ENCODE data around the gene KLHL33. TPM values are rescaled to one million over a fixed set of nuclear protein-coding genes. Genes with fewer than 3 reads are reported as not detected.

KLHL33 gene
- total RNA-seq, 4 donors from 2014 or later, result 1.2 to 4.5 (median 1.8) TPM

GRCh38 chr14:20387576-20387975 lies 48.4 kb downstream of the KLHL33 start:
- no peak for DNase-seq (ENCODE audit: low spot score in 2 of 2)
- no peaks in the 10 kb centered on the region for H3K4me1 ChIP-seq
- 84 to 90% methylated on average over 6 of the region's 6 CpGs for WGBS, 2 donors
- no peaks in the 10 kb centered on the region for H3K27me3 ChIP-seq
- no peaks in the 10 kb centered on the region for H3K9me3 ChIP-seq
- H3K4me3 ChIP-seq, result no peak overlapping the region
- H3K27ac ChIP-seq, result no peak overlapping the region
- peaks cover 9 to 100% (median 65%) of the 10 kb centered on the region in 3 donors for H3K36me3 ChIP-seq
- TF ChIP-seq POLR2A (IDR thresholded peaks at IDR 0.05) (no peak), CTCF (IDR thresholded peaks at IDR 0.05) (no peak), EP300 (IDR thresholded peaks at IDR 0.05) (no peak)

GRCh38 chr14:20386276-20386855 lies 49.6 kb downstream of the KLHL33 start:
- 97 to 98% methylated on average over 17 of the region's 17 CpGs for WGBS, 2 donors
- no peaks in the 10 kb centered on the region for H3K27me3 ChIP-seq
- DNase-seq (ENCODE audit: low spot score in 2 of 2), result no peak
- no peaks in the 10 kb centered on the region for H3K9me3 ChIP-seq
- no peak overlapping the region for H3K4me3 ChIP-seq
- TF ChIP-seq POLR2A (IDR thresholded peaks at IDR 0.05), result no peak
- TF ChIP-seq EP300 (IDR thresholded peaks at IDR 0.05), result no peak
- no peak for TF ChIP-seq CTCF (IDR thresholded peaks at IDR 0.05)
- no peaks in the 10 kb centered on the region for H3K4me1 ChIP-seq
- peaks cover 9 to 100% (median 71%) of the 10 kb centered on the region in 3 donors for H3K36me3 ChIP-seq
- no peak overlapping the region for H3K27ac ChIP-seq

GRCh38 chr14:20384886-20385285 lies 51.1 kb downstream of the KLHL33 start:
- no peak for DNase-seq (ENCODE audit: low spot score in 2 of 2)
- TF ChIP-seq CTCF (IDR thresholded peaks at IDR 0.05) (no peak), POLR2A (IDR thresholded peaks at IDR 0.05) (no peak), EP300 (IDR thresholded peaks at IDR 0.05) (no peak)
- H3K4me1 ChIP-seq, result no peaks in the 10 kb centered on the region
- peaks cover 9 to 100% (median 73%) of the 10 kb centered on the region in 3 donors for H3K36me3 ChIP-seq
- H3K4me3 ChIP-seq, result no peak overlapping the region
- H3K9me3 ChIP-seq, result no peaks in the 10 kb centered on the region
- H3K27me3 ChIP-seq, result no peaks in the 10 kb centered on the region
- no peak overlapping the region for H3K27ac ChIP-seq
- 85 to 93% methylated on average over 5 of the region's 5 CpGs for WGBS, 2 donors

GRCh38 chr14:20384321-20384720 lies 51.6 kb downstream of the KLHL33 start:
- Histone ChIP-seq H3K27me3 (no peaks in the 10 kb centered on the region), H3K27ac (no peak overlapping the region), H3K4me3 (no peak overlapping the region), H3K4me1 (no peaks in the 10 kb centered on the region), H3K36me3 (peaks cover 9 to 100% (median 74%) of the 10 kb centered on the region in 3 donors), H3K9me3 (no peaks in the 10 kb centered on the region)
- WGBS, 2 donors, result 93 to 99% methylated on average over 7 of the region's 7 CpGs
- no peak for DNase-seq (ENCODE audit: low spot score in 2 of 2)
- no peak for TF ChIP-seq CTCF (IDR thresholded peaks at IDR 0.05)
- no peak for TF ChIP-seq EP300 (IDR thresholded peaks at IDR 0.05)
- no peak for TF ChIP-seq POLR2A (IDR thresholded peaks at IDR 0.05)

GRCh38 chr14:20383636-20384035 lies 52.3 kb downstream of the KLHL33 start:
- 83 to 93% methylated on average over 5 of the region's 5 CpGs for WGBS, 2 donors
- TF ChIP-seq EP300 (IDR thresholded peaks at IDR 0.05) (no peak), CTCF (IDR thresholded peaks at IDR 0.05) (no peak), POLR2A (IDR thresholded peaks at IDR 0.05) (no peak)
- H3K4me3 ChIP-seq, result no peak overlapping the region
- no peak overlapping the region for H3K27ac ChIP-seq
- H3K4me1 ChIP-seq, result no peaks in the 10 kb centered on the region
- no peaks in the 10 kb centered on the region for H3K27me3 ChIP-seq
- no peak for DNase-seq (ENCODE audit: low spot score in 2 of 2)
- no peaks in the 10 kb centered on the region for H3K9me3 ChIP-seq
- H3K36me3 ChIP-seq, result peaks cover 9 to 100% (median 68%) of the 10 kb centered on the region in 3 donors
